ENCODE results near the gene SLC30A1.

The SLC30A1 gene

GRCh38 chr1:211599250-211599649, 20.3 kb upstream of the SLC30A1 start:
- Histone ChIP-seq H4K20me1 (ENCODE audit: insufficient read depth, low read length, poor library complexity, severe bottlenecking) (no peaks in the 10 kb centered on the region), H3K4me1 (ENCODE audit: insufficient read depth, low read length, poor library complexity, severe bottlenecking) (peaks cover 15% of the 10 kb centered on the region), H2AFZ (ENCODE audit: low read length) (no peak overlapping the region), H3K27me3 (ENCODE audit: insufficient read depth, low read length, poor library complexity, severe bottlenecking) (no peaks in the 10 kb centered on the region), H3K36me3 (ENCODE audit: insufficient read depth, low read length) (no peaks in the 10 kb centered on the region), H3K4me3 (ENCODE audit: low read length, poor library complexity, severe bottlenecking) (no peak overlapping the region), H3F3A (ENCODE audit: low read depth) (no peaks in the 10 kb centered on the region; the same call in 1 of the 2 replicates), H3K79me2 (ENCODE audit: insufficient read depth, low read length) (no peaks in the 10 kb centered on the region), H3K9me3 (ENCODE audit: insufficient read depth, low read depth, low read length) (no peaks in the 10 kb centered on the region), H3K9ac (ENCODE audit: low read depth, low read length, poor library complexity, severe bottlenecking) (no peak overlapping the region), H3K4me2 (ENCODE audit: low read depth, low read length, poor library complexity, severe bottlenecking) (no peak overlapping the region), H3K9me2 (replicated peaks; ENCODE audit: low read depth, low read length) (no peaks in the 10 kb centered on the region)
- TF ChIP-seq CTCF (conservative IDR thresholded peaks at IDR 0.05; ENCODE audit: low read length) (no peak), EZH2phosphoT487 (IDR thresholded peaks at IDR 0.05; ENCODE audit: borderline replicate concordance) (no peak)

- Histone ChIP-seq H3K9ac (ENCODE audit: low read depth, low read length, poor library complexity, severe bottlenecking) (no peak overlapping the region), H3F3A (ENCODE audit: low read depth) (no peaks in the 10 kb centered on the region; the same call in 1 of the 2 replicates), H3K9me2 (replicated peaks; ENCODE audit: low read depth, low read length) (no peaks in the 10 kb centered on the region), H3K27me3 (ENCODE audit: insufficient read depth, low read length, poor library complexity, severe bottlenecking) (no peaks in the 10 kb centered on the region), H3K4me2 (ENCODE audit: low read depth, low read length, poor library complexity, severe bottlenecking) (no peak overlapping the region), H3K79me2 (ENCODE audit: insufficient read depth, low read length) (no peaks in the 10 kb centered on the region), H2AFZ (ENCODE audit: low read length) (no peak overlapping the region), H4K20me1 (ENCODE audit: insufficient read depth, low read length, poor library complexity, severe bottlenecking) (no peaks in the 10 kb centered on the region), H3K36me3 (ENCODE audit: insufficient read depth, low read length) (no peaks in the 10 kb centered on the region), H3K4me3 (ENCODE audit: low read length, poor library complexity, severe bottlenecking) (no peak overlapping the region), H3K9me3 (ENCODE audit: insufficient read depth, low read depth, low read length) (no peaks in the 10 kb centered on the region), H3K4me1 (ENCODE audit: insufficient read depth, low read length, poor library complexity, severe bottlenecking) (peaks cover 15% of the 10 kb centered on the region)
- TF ChIP-seq EZH2phosphoT487 (IDR thresholded peaks at IDR 0.05; ENCODE audit: borderline replicate concordance): no peak
These were observed 19.6 kb upstream of the SLC30A1 start for GRCh38 chr1:211598514-211598913.

- H3K4me1 ChIP-seq (ENCODE audit: insufficient read depth, low read length, poor library complexity, severe bottlenecking): peaks cover 10% of the 10 kb centered on the region
- no peaks in the 10 kb centered on the region for H3F3A ChIP-seq (ENCODE audit: low read depth)
- no peaks in the 10 kb centered on the region for H4K20me1 ChIP-seq (ENCODE audit: insufficient read depth, low read length, poor library complexity, severe bottlenecking)
- no peaks in the 10 kb centered on the region for H3K79me2 ChIP-seq (ENCODE audit: insufficient read depth, low read length)
- no peak overlapping the region for H2AFZ ChIP-seq (ENCODE audit: low read length)
- no peak for TF ChIP-seq EZH2phosphoT487 (IDR thresholded peaks at IDR 0.05; ENCODE audit: borderline replicate concordance)
- TF ChIP-seq CTCF (conservative IDR thresholded peaks at IDR 0.05; ENCODE audit: low read length): no peak
- H3K4me2 ChIP-seq (ENCODE audit: low read depth, low read length, poor library complexity, severe bottlenecking): no peak overlapping the region
- no peaks in the 10 kb centered on the region for H3K27me3 ChIP-seq (ENCODE audit: insufficient read depth, low read length, poor library complexity, severe bottlenecking)
- H3K9me2 ChIP-seq (replicated peaks; ENCODE audit: low read depth, low read length): no peaks in the 10 kb centered on the region
- H3K9me3 ChIP-seq (ENCODE audit: insufficient read depth, low read depth, low read length): no peaks in the 10 kb centered on the region
- H3K9ac ChIP-seq (ENCODE audit: low read depth, low read length, poor library complexity, severe bottlenecking): no peak overlapping the region
- H3K36me3 ChIP-seq (ENCODE audit: insufficient read depth, low read length): no peaks in the 10 kb centered on the region
- no peak overlapping the region for H3K4me3 ChIP-seq (ENCODE audit: low read length, poor library complexity, severe bottlenecking)
These were observed 17.6 kb upstream of the SLC30A1 start for GRCh38 chr1:211596418-211597181.

- H3K4me1 ChIP-seq (ENCODE audit: insufficient read depth, low read length, poor library complexity, severe bottlenecking): peaks cover 10% of the 10 kb centered on the region
- TF ChIP-seq EZH2phosphoT487 (IDR thresholded peaks at IDR 0.05; ENCODE audit: borderline replicate concordance): no peak
- no peak for TF ChIP-seq CTCF (conservative IDR thresholded peaks at IDR 0.05; ENCODE audit: low read length)
- H3K9me3 ChIP-seq (ENCODE audit: insufficient read depth, low read depth, low read length): no peaks in the 10 kb centered on the region
- no peaks in the 10 kb centered on the region for H3K36me3 ChIP-seq (ENCODE audit: insufficient read depth, low read length)
- no peak overlapping the region for H3K4me2 ChIP-seq (ENCODE audit: low read depth, low read length, poor library complexity, severe bottlenecking)
- H3K79me2 ChIP-seq (ENCODE audit: insufficient read depth, low read length): no peaks in the 10 kb centered on the region
- no peak overlapping the region for H3K9ac ChIP-seq (ENCODE audit: low read depth, low read length, poor library complexity, severe bottlenecking)
- no peaks in the 10 kb centered on the region for H3F3A ChIP-seq (ENCODE audit: low read depth)
- H3K9me2 ChIP-seq (replicated peaks; ENCODE audit: low read depth, low read length): no peaks in the 10 kb centered on the region
- H2AFZ ChIP-seq (ENCODE audit: low read length): no peak overlapping the region
- H4K20me1 ChIP-seq (ENCODE audit: insufficient read depth, low read length, poor library complexity, severe bottlenecking): no peaks in the 10 kb centered on the region
- no peak overlapping the region for H3K4me3 ChIP-seq (ENCODE audit: low read length, poor library complexity, severe bottlenecking)
- no peaks in the 10 kb centered on the region for H3K27me3 ChIP-seq (ENCODE audit: insufficient read depth, low read length, poor library complexity, severe bottlenecking)
These were observed 16.5 kb upstream of the SLC30A1 start for GRCh38 chr1:211595419-211595818.
